ENCODE data around the gene SLIT3. TPM values are rescaled to one million over a fixed set of nuclear protein-coding genes. Genes with fewer than 3 reads are reported as not detected.

The SLIT3 gene
- total RNA-seq, 3 donors from 2014 or later, result 30.7 to 103 (median 54.1) TPM

DNA sequence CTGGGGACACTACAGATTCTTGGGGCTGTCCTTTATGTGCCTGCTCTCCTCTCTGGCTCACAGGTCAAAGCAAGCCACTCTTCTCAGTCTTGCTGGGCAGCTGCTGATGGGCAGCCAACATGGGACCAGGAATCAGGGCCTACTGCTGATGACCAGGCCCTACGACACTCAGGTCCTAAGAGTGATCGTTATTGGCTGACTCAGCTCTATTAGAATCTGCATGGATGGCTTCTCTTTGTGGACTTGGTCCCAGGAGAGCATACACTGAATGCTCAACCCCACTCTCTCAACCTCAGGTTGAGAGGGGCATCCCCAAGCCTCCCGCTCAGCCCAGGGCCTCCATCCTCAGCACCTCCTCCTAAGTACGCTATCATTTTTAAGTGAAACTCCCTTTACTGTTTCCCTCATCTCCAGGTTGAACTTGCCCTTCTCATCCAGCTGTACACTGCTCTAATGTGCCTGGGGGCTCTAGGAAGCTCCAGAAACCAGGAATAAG is 471.0 kb downstream of the SLIT3 start:
- H3K36me3 ChIP-seq, result no peaks in the 10 kb centered on the region
- no peak overlapping the region for H3K27ac ChIP-seq
- H3K27me3 ChIP-seq, result no peaks in the 10 kb centered on the region
- TF ChIP-seq POLR2AphosphoS5 (IDR thresholded peaks at IDR 0.05) (no peak), POLR2A (IDR thresholded peaks at IDR 0.05) (no peak)
- TF ChIP-seq, protein P1, sequence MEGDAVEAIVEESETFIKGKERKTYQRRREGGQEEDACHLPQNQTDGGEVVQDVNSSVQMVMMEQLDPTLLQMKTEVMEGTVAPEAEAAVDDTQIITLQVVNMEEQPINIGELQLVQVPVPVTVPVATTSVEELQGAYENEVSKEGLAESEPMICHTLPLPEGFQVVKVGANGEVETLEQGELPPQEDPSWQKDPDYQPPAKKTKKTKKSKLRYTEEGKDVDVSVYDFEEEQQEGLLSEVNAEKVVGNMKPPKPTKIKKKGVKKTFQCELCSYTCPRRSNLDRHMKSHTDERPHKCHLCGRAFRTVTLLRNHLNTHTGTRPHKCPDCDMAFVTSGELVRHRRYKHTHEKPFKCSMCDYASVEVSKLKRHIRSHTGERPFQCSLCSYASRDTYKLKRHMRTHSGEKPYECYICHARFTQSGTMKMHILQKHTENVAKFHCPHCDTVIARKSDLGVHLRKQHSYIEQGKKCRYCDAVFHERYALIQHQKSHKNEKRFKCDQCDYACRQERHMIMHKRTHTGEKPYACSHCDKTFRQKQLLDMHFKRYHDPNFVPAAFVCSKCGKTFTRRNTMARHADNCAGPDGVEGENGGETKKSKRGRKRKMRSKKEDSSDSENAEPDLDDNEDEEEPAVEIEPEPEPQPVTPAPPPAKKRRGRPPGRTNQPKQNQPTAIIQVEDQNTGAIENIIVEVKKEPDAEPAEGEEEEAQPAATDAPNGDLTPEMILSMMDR (IDR thresholded peaks at IDR 0.05), result no peak
- no peak for DNase-seq (ENCODE audit: low spot score in 2 of 2)
- no peaks in the 10 kb centered on the region for H3K9me3 ChIP-seq
- intact Hi-C loops (cut with DNase I; ENCODE audit: low total_unique reads), result no loop called here
- no peak overlapping the region for H3K4me3 ChIP-seq
- H3K4me1 ChIP-seq, result no peaks in the 10 kb centered on the region

DNA sequence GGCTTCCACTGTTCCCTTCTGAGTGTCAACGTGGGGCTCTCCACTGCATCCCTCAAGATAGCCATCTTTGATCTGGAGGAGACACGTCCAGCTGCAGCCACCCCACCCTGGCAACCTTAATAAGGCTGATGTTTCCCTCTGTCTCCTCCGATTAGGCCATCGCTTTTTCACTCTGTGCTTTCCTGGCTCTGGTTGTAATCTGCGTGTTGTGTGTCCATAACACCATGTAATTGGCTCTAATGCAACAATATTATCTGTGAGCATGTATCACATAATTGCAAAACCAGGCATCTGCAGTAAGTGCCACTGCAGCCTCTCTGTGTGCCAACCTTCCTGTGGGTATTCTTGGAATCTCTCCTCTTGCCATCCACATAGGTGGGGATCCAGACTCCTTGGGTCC is 471.9 kb downstream of the SLIT3 start:
- TF ChIP-seq, protein P1 (IDR thresholded peaks at IDR 0.05), result no peak
- no peak for TF ChIP-seq POLR2AphosphoS5 (IDR thresholded peaks at IDR 0.05)
- no peak for TF ChIP-seq POLR2A (IDR thresholded peaks at IDR 0.05)
- no peaks in the 10 kb centered on the region for H3K27me3 ChIP-seq

DNA sequence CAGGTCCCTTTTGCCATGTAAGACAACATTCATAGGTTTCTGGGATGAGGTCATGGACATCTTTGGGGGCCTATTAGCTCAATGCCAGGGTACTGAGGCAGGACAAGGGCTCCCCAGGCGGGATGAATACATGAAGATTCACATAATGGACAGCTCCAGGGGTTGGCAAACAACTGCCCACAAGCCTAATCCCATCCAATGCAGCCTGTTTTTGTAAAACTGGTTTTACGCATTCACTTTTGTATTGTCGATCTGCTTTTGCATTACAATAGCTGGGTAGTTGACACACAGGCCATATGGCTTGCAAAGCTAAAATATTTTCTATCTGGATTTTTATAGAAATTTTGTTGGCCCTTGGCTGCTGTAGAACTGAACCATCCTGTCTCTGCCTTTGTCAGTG is 473.3 kb downstream of the SLIT3 start:
- Histone ChIP-seq H3K27ac (no peak overlapping the region), H3K4me3 (no peak overlapping the region), H3K27me3 (no peaks in the 10 kb centered on the region), H3K9me3 (no peaks in the 10 kb centered on the region), H3K4me1 (no peaks in the 10 kb centered on the region), H3K36me3 (no peaks in the 10 kb centered on the region)
- intact Hi-C loops (cut with DNase I; ENCODE audit: low total_unique reads), result no loop called here
- DNase-seq (ENCODE audit: low spot score in 2 of 2), result no peak
- TF ChIP-seq, protein P1 (IDR thresholded peaks at IDR 0.05), result no peak
- TF ChIP-seq POLR2AphosphoS5 (IDR thresholded peaks at IDR 0.05) (no peak), POLR2A (IDR thresholded peaks at IDR 0.05) (no peak)

More for the DNA sequence above, 471.9 kb downstream of the SLIT3 start:
- DNase-seq (ENCODE audit: low spot score in 2 of 2), result no peak
- Histone ChIP-seq H3K9me3 (no peaks in the 10 kb centered on the region), H3K36me3 (no peaks in the 10 kb centered on the region), H3K27ac (no peak overlapping the region), H3K4me1 (no peaks in the 10 kb centered on the region), H3K4me3 (no peak overlapping the region)
- intact Hi-C loops (cut with DNase I; ENCODE audit: low total_unique reads), result no loop called here

DNA sequence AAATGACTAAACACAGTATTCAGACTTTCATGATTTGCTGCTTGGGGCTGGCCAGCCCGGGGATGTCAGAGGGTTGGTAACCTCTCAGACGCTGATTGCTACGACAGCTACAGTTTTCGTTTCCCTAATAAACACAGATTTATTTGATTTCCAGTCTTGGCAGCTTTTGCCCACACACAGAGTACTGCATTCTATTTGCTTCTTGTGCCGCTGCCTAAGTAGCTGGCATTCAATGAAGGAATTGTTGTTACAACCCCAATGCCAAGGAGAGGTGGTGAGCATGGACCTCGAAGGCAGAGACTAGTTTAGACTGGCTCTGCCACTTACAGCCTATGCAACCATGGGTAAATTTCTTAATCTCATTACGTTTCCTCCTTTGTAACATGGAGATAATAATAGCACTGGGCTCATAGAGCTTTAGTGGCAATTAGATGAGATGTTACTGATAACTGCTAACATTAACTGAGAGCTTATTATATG is 474.7 kb downstream of the SLIT3 start:
- Histone ChIP-seq H3K9me3 (no peaks in the 10 kb centered on the region), H3K36me3 (no peaks in the 10 kb centered on the region), H3K4me3 (no peak overlapping the region), H3K27me3 (no peaks in the 10 kb centered on the region), H3K27ac (no peak overlapping the region), H3K4me1 (no peaks in the 10 kb centered on the region)
- intact Hi-C loops (cut with DNase I; ENCODE audit: low total_unique reads), result no loop called here
- DNase-seq (ENCODE audit: low spot score in 2 of 2), result peak in 1 of 2 donors; percentile 35
- TF ChIP-seq POLR2A (IDR thresholded peaks at IDR 0.05) (no peak), POLR2AphosphoS5 (IDR thresholded peaks at IDR 0.05) (no peak)
- TF ChIP-seq, protein P1 (IDR thresholded peaks at IDR 0.05), result no peak

DNA sequence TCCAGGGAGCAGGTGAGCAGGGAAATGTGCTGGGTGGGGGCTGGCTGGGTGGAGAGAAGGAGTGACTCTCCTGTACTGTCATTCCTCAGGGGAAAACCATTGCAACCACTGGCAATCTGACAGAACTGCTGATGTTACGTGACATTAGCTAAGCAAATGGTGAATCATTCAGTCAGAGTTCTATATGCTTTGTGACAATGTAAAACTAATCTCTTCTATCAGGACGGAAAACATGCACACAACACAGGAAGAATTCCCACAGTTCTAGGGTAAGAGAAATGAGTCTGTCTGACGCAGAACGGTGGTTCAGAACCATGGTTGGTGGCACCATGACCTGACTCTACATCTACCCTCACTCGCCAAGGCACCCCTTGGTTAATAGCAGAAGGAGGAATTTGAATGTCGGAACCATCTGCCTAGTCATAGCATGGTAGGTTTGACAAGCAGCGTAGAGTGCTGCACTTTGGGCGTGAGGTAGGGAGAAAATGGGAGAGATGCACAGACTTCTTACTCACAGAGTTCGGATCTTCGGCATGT is 478.1 kb downstream of the SLIT3 start:
- DNase-seq (ENCODE audit: low spot score in 2 of 2), result no peak
- H3K9me3 ChIP-seq, result no peaks in the 10 kb centered on the region

More for the DNA sequence above, 478.1 kb downstream of the SLIT3 start:
- peak overlapping the region in 1 of 2 donors; percentile 13 for H3K27ac ChIP-seq
- intact Hi-C loops (cut with DNase I; ENCODE audit: low total_unique reads), result no loop called here
- H3K27me3 ChIP-seq, result no peaks in the 10 kb centered on the region
- no peaks in the 10 kb centered on the region for H3K36me3 ChIP-seq
- no peak overlapping the region for H3K4me3 ChIP-seq
- TF ChIP-seq POLR2A (IDR thresholded peaks at IDR 0.05) (no peak), POLR2AphosphoS5 (IDR thresholded peaks at IDR 0.05) (no peak)
- TF ChIP-seq, protein P1 (IDR thresholded peaks at IDR 0.05), result no peak
- no peaks in the 10 kb centered on the region for H3K4me1 ChIP-seq

Data from breast epithelium (tissue), 4 donors.